Osteoblast (primary cell): ENCODE data around the gene CRYBA1. TPM values are rescaled to one million over a fixed set of nuclear protein-coding genes. Genes with fewer than 3 reads are reported as not detected.

Experiments used
- DNase-seq: peaks from one replicate; pipeline ENCODE4 v3.0.0; 2011; ENCODE audit warnings: low spot score, mixed read lengths; ENCODE audit not compliant: insufficient read length; ENCODE audit errors: missing footprints
- H2AFZ ChIP-seq: 2 replicates; pipeline ENCODE4 v1.6.0; 2011; ENCODE audit warnings: mild to moderate bottlenecking, low read length
- H3K27ac ChIP-seq: 2 replicates; pipeline ENCODE4 v1.5.1; 2011; ENCODE audit warnings: mild to moderate bottlenecking, low read depth, low read length, moderate library complexity
- H3K27me3 ChIP-seq: 2 replicates; pipeline ENCODE4 v1.6.0; 2012; ENCODE audit warnings: mild to moderate bottlenecking, control low read depth, inconsistent platforms, low read length, moderate library complexity; ENCODE audit not compliant: insufficient read depth
- H3K36me3 ChIP-seq: 2 replicates; pipeline ENCODE4 v1.5.1; 2011; ENCODE audit warnings: mild to moderate bottlenecking, low read length, control low read depth, moderate library complexity; ENCODE audit not compliant: insufficient read depth
- H3K4me1 ChIP-seq: 2 replicates; pipeline ENCODE4 v1.5.1; 2011; ENCODE audit warnings: mild to moderate bottlenecking, low read length, control low read depth, moderate library complexity; ENCODE audit not compliant: insufficient read depth
- H3K4me2 ChIP-seq: 2 replicates; pipeline ENCODE4 v1.6.0; 2011; ENCODE audit warnings: mild to moderate bottlenecking, low read length; ENCODE audit not compliant: insufficient read depth
- H3K4me3 ChIP-seq: fragments of 200-600 bp; sonication (generic); 3 replicates; pipeline ENCODE4 v1.5.1; 2012; ENCODE audit warnings: mild to moderate bottlenecking, low read length, inconsistent platforms; ENCODE audit not compliant: insufficient read depth
- H3K79me2 ChIP-seq: 2 replicates; pipeline ENCODE4 v1.6.0; 2012; ENCODE audit warnings: mild to moderate bottlenecking, low read length, control low read depth, inconsistent platforms; ENCODE audit not compliant: insufficient read depth
- H3K9me3 ChIP-seq: 2 replicates; pipeline ENCODE4 v1.5.1; 2011; ENCODE audit warnings: low read depth, low read length, control low read depth
- H4K20me1 ChIP-seq: 2 replicates; pipeline ENCODE4 v1.6.0; 2012; ENCODE audit warnings: mild to moderate bottlenecking, low read length, control low read depth; ENCODE audit not compliant: insufficient read depth
- total RNA-seq: library from RNA; depleted of rRNA; stranded (reverse); fragments of >200 nt; gene quantifications from 2 replicates; pipeline ENCODE4 v1.2.3, GENCODE V29; 2012
- TF ChIP-seq, protein P1 (sequence below): IDR thresholded peaks from 2 replicates; pipeline ENCODE4 v1.5.1; 2011; ENCODE audit warnings: mild to moderate bottlenecking, low read depth, low read length, moderate library complexity; ENCODE audit errors: extremely low read depth

CRYBA1 gene
- total RNA-seq, 1 donor: not detected

DNA sequence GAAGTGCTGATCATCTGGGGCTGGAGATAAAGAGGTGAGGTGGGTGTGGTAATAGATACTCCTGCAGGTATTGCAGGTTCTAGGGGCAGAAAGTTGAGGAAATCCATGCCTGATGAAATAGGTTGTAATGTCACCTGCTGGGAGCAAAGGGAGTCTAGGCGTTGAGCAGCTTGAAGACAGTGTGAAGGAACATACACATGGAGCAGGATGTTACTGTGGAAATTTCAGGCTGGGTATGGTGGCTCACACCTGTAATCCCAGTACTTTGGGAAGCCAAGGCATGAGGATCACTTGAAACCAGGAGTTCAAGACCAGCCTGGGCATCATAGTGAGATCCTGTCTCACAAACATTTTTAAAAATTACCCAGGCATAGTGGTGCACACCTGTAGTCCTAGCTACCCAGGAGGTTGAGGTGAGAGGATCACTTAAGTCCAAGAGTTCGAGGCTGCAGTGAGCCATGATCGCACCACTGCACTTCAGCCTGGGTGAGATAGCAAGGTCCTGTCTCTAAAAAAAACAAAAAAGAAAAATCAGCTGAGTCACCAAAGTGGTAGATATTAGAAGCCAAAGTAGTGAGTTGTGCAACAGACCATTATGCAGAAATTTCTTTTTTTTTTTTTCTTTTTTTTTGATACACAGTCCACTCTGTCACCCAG, 9.1 kb upstream of the CRYBA1 start:
- Histone ChIP-seq H3K4me2 (peak overlapping the region; percentile 29), H2AFZ (no peak overlapping the region), H3K9me3 (no peaks in the 10 kb centered on the region), H4K20me1 (no peaks in the 10 kb centered on the region), H3K4me1 (peaks cover 43% of the 10 kb centered on the region), H3K4me3 (no peak overlapping the region), H3K27ac (peak overlapping the region; percentile 88), H3K79me2 (no peaks in the 10 kb centered on the region), H3K27me3 (no peaks in the 10 kb centered on the region), H3K36me3 (no peaks in the 10 kb centered on the region)
- TF ChIP-seq, protein P1, sequence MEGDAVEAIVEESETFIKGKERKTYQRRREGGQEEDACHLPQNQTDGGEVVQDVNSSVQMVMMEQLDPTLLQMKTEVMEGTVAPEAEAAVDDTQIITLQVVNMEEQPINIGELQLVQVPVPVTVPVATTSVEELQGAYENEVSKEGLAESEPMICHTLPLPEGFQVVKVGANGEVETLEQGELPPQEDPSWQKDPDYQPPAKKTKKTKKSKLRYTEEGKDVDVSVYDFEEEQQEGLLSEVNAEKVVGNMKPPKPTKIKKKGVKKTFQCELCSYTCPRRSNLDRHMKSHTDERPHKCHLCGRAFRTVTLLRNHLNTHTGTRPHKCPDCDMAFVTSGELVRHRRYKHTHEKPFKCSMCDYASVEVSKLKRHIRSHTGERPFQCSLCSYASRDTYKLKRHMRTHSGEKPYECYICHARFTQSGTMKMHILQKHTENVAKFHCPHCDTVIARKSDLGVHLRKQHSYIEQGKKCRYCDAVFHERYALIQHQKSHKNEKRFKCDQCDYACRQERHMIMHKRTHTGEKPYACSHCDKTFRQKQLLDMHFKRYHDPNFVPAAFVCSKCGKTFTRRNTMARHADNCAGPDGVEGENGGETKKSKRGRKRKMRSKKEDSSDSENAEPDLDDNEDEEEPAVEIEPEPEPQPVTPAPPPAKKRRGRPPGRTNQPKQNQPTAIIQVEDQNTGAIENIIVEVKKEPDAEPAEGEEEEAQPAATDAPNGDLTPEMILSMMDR: no peak
- DNase-seq: peak; percentile 57

- H4K20me1 ChIP-seq: no peaks in the 10 kb centered on the region
- H2AFZ ChIP-seq: peak overlapping the region; percentile 1
- no peaks in the 10 kb centered on the region for H3K36me3 ChIP-seq
- peaks cover 43% of the 10 kb centered on the region for H3K4me1 ChIP-seq
- DNase-seq: peak; percentile 65
- no peaks in the 10 kb centered on the region for H3K9me3 ChIP-seq
- H3K27ac ChIP-seq: peak overlapping the region; percentile 88
- H3K4me3 ChIP-seq: peak overlapping the region; percentile 13
- no peaks in the 10 kb centered on the region for H3K27me3 ChIP-seq
- H3K79me2 ChIP-seq: no peaks in the 10 kb centered on the region
- H3K4me2 ChIP-seq: peak overlapping the region; percentile 29
- TF ChIP-seq, protein P1: no peak
Measured at GRCh38 chr17:29238133-29238850, 8.4 kb upstream of the CRYBA1 start.

- Histone ChIP-seq H3K27ac (peak overlapping the region; percentile 46), H3K4me3 (no peak overlapping the region), H2AFZ (no peak overlapping the region), H3K36me3 (no peaks in the 10 kb centered on the region), H3K4me2 (peak overlapping the region; percentile 42), H3K27me3 (no peaks in the 10 kb centered on the region), H3K9me3 (no peaks in the 10 kb centered on the region), H3K4me1 (peaks cover 43% of the 10 kb centered on the region), H3K79me2 (no peaks in the 10 kb centered on the region), H4K20me1 (no peaks in the 10 kb centered on the region)
- DNase-seq: no peak
- TF ChIP-seq, protein P1: no peak
Measured at GRCh38 chr17:29240477-29240876, 6.2 kb upstream of the CRYBA1 start.
